Limb (tissue), 2 donors: ENCODE data around the gene DDX39B.
"Not testable (repeated sequence)": the region's sequence is repeated elsewhere in the genome, so short reads cannot be mapped to it uniquely, and the experiment has no call there.

Experiments
- DNase-seq, 2 donors: peaks; one replicate each; pipeline ENCODE4 v3.0.0-alpha.2; 2016; ENCODE audit errors: extremely low spot score in 2 of 2

DDX39B gene

GRCh38 chr6:31487674-31488073 is 54.1 kb downstream of the DDX39B start:
- DNase-seq = not testable (repeated sequence)

- not testable (repeated sequence) for DNase-seq
Measured at GRCh38 chr6:31486065-31486837, 55.6 kb downstream of the DDX39B start.

DNA sequence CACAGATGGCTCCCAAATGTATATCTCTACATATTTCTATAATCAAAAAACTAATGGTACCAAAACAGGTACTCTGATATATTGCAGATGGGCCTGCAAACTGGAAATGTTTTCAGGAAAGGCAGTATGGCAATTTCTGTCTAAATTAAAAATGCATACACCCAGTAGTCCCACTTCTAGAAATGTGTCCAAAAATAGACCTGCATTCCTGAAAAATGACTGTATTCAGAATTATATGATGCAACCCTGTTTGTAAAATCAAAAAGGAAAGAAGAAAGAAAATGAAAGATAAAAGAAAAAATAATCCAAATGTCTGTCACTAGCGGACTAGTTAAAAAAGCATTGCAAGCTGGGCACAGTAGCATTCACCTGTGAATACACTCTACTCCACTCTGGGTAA is 56.7 kb downstream of the DDX39B start:
- no peak for DNase-seq

DNA sequence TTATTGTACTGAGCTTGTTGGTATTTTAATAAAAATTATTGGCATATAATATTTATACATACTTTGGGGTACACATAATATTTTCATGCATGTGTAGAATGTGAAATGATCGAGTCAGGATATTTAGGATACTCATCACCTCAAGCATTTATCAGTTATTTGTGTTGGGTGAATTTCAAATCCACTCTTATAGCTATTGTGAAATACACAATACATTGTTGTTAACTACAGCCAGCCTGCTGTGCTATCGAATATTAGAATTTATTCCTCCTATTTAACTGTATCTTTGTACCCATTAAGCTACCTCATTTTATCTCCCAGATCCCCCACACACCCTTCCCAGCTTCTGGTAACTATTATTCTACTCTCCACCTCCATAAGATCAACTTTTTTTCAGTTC is 58.4 kb downstream of the DDX39B start:
- no peak for DNase-seq

DNA sequence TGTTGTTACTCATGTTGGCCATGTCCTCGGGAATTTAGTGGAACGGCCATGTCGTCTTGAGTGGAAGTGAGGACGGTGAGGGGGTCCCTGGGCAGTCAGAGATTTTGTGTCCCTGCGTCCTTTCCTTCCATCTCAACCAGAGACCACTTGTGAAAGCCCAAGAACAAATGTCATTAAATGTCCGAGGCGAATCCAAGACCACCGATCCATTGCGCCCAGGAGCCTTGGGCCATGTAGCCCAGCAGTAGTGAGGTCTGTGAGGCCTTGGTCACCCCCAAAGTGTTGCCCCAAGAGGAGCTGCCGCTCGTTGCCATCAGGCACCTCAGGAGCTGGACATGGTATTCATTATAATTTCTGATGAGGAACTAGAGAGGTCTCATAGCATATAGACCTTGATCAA is 61.2 kb downstream of the DDX39B start:
- DNase-seq = no peak
